Measurements from ENCODE around the gene MAN1C1.

The MAN1C1 gene

GRCh38 chr1:25614501-25615171 is 2.0 kb upstream of the MAN1C1 start:
- no peak for DNase-seq

GRCh38 chr1:25615172-25615541 is 1.4 kb upstream of the MAN1C1 start:
- no peak for DNase-seq

- no peak for DNase-seq
These were observed 962 bp upstream of the MAN1C1 start for GRCh38 chr1:25615563-25616094.

GRCh38 chr1:25616987-25617624 is 515 bp downstream of the MAN1C1 start:
- DNase-seq = no peak

- no peak for DNase-seq
These were observed 1.2 kb downstream of the MAN1C1 start for GRCh38 chr1:25617625-25618432.

- DNase-seq = no peak
These were observed 1.8 kb downstream of the MAN1C1 start for GRCh38 chr1:25618433-25618808.

- DNase-seq = peak; percentile 48
These were observed 2.7 kb downstream of the MAN1C1 start for GRCh38 chr1:25619101-25619890.

- no peak for DNase-seq
These were observed 3.6 kb downstream of the MAN1C1 start for GRCh38 chr1:25620211-25620610.

- DNase-seq = no peak
These were observed 4.2 kb downstream of the MAN1C1 start for GRCh38 chr1:25620701-25621350.

- DNase-seq = no peak
These were observed 5.3 kb downstream of the MAN1C1 start for GRCh38 chr1:25621876-25622275.

- DNase-seq = no peak
These were observed 5.9 kb downstream of the MAN1C1 start for GRCh38 chr1:25622531-25622930.

- no peak for DNase-seq
These were observed 6.4 kb downstream of the MAN1C1 start for GRCh38 chr1:25623007-25623406.

GRCh38 chr1:25623731-25624130 is 7.1 kb downstream of the MAN1C1 start:
- no peak for DNase-seq

GRCh38 chr1:25624156-25624555 is 7.6 kb downstream of the MAN1C1 start:
- DNase-seq = peak; percentile 42

GRCh38 chr1:25624604-25625003 is 8.0 kb downstream of the MAN1C1 start:
- no peak for DNase-seq

GRCh38 chr1:25626018-25626417 is 9.4 kb downstream of the MAN1C1 start:
- DNase-seq = no peak

GRCh38 chr1:25628741-25629421 is 12.3 kb downstream of the MAN1C1 start:
- DNase-seq = no peak

GRCh38 chr1:25629836-25630235 is 13.2 kb downstream of the MAN1C1 start:
- DNase-seq = no peak

GRCh38 chr1:25631750-25632485 is 15.3 kb downstream of the MAN1C1 start:
- peak; percentile 54 for DNase-seq

- no peak for DNase-seq
These were observed 17.5 kb downstream of the MAN1C1 start for GRCh38 chr1:25634066-25634465.

- DNase-seq = no peak
These were observed 18.3 kb downstream of the MAN1C1 start for GRCh38 chr1:25634896-25635295.

Data from OCI-M1 (cell line).